Body of pancreas (tissue), 4 donors: ENCODE results near the gene BICD1.

Experiments
- POLR2A ChIP-seq, 3 donors: fragments of 450-650 bp; IDR thresholded peaks; one replicate each; pipeline ENCODE4 v1.6.1; 2016; ENCODE audit warnings: antibody characterized with exemption in 3 of 3, mild to moderate bottlenecking in 2 of 3
- TF ChIP-seq, protein P1 (sequence below), 7 experiments: fragments of 450-650 bp in 4 of 7; fragments of 200-600 bp in 3 of 7; sonication (generic) in 3 of 7; IDR thresholded peaks; one replicate each; pipeline ENCODE4 v1.5.1; 2016 to 2019; ENCODE audit warnings: antibody characterized with exemption in 7 of 7

GRCh38 chr12:32292151-32292550, 185.5 kb downstream of the BICD1 start:
- TF ChIP-seq, protein P1, sequence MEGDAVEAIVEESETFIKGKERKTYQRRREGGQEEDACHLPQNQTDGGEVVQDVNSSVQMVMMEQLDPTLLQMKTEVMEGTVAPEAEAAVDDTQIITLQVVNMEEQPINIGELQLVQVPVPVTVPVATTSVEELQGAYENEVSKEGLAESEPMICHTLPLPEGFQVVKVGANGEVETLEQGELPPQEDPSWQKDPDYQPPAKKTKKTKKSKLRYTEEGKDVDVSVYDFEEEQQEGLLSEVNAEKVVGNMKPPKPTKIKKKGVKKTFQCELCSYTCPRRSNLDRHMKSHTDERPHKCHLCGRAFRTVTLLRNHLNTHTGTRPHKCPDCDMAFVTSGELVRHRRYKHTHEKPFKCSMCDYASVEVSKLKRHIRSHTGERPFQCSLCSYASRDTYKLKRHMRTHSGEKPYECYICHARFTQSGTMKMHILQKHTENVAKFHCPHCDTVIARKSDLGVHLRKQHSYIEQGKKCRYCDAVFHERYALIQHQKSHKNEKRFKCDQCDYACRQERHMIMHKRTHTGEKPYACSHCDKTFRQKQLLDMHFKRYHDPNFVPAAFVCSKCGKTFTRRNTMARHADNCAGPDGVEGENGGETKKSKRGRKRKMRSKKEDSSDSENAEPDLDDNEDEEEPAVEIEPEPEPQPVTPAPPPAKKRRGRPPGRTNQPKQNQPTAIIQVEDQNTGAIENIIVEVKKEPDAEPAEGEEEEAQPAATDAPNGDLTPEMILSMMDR (IDR thresholded peaks at IDR 0.05): no peak
- no peak for TF ChIP-seq POLR2A (IDR thresholded peaks at IDR 0.05)
